Left kidney (tissue), 8 donors: ENCODE results near the gene OR6J1. TPM values are rescaled to one million over a fixed set of nuclear protein-coding genes. Genes with fewer than 3 reads are reported as not detected.
"Not testable (repeated sequence)": the region's sequence is repeated elsewhere in the genome, so short reads cannot be mapped to it uniquely, and the experiment has no call there.

Source experiments
- DNase-seq: peaks from one replicate; pipeline ENCODE4 v3.0.0-alpha.2; 2013
- long read RNA-seq, 8 donors: transcript quantifications; one replicate each; lab custom pipeline, GENCODE V29; 2026
- polyA plus RNA-seq: library from polyadenylated mRNA; unstranded; fragments of 120-200 nt; gene quantifications from one replicate; pipeline ENCODE4 v1.2.1, GENCODE V29; 2013; ENCODE audit not compliant: insufficient read length

The OR6J1 gene
- polyA plus RNA-seq = 0.32 TPM
- long read RNA-seq, donor 1 = 0 reads
- long read RNA-seq, donor 2 = 0 reads
- long read RNA-seq, donor 3 = 0 reads
- long read RNA-seq, donor 4 = 0 reads
- long read RNA-seq, donor 5 = 0 reads
- long read RNA-seq, donor 6 = 0 reads
- long read RNA-seq, donor 7 = 0 reads
- long read RNA-seq, donor 8 = 0 reads

GRCh38 chr14:22644305-22644635 is at the start of gene OR6J1:
OR6J1 (minus strand) TSS chr14:22644352; CDS start chr14:22634811, 9,541 bp downstream.
- no peak for DNase-seq

- no peak for DNase-seq
Measured at GRCh38 chr14:22692194-22692593, 48.0 kb upstream of the OR6J1 start.

- no peak for DNase-seq
Measured at GRCh38 chr14:22691171-22691570, 47.0 kb upstream of the OR6J1 start.

- DNase-seq = no peak
Measured at GRCh38 chr14:22689199-22689598, 45.0 kb upstream of the OR6J1 start.

GRCh38 chr14:22687969-22688368 is 43.8 kb upstream of the OR6J1 start:
- DNase-seq = not testable (repeated sequence)

- DNase-seq = not testable (repeated sequence)
Measured at GRCh38 chr14:22686176-22686611, 42.0 kb upstream of the OR6J1 start.

GRCh38 chr14:22685467-22685866 is 41.3 kb upstream of the OR6J1 start:
- DNase-seq = no peak

GRCh38 chr14:22683428-22683827 is 39.3 kb upstream of the OR6J1 start:
- DNase-seq = not testable (repeated sequence)

- DNase-seq = no peak
Measured at GRCh38 chr14:22678221-22678620, 34.1 kb upstream of the OR6J1 start.

GRCh38 chr14:22677551-22677950 is 33.4 kb upstream of the OR6J1 start:
- not testable (repeated sequence) for DNase-seq

GRCh38 chr14:22671622-22672021 is 27.5 kb upstream of the OR6J1 start:
- no peak for DNase-seq

GRCh38 chr14:22668863-22669262 is 24.7 kb upstream of the OR6J1 start:
- no peak for DNase-seq

- no peak for DNase-seq
Measured at GRCh38 chr14:22668417-22668816, 24.3 kb upstream of the OR6J1 start.

GRCh38 chr14:22667881-22668280 is 23.7 kb upstream of the OR6J1 start:
- no peak for DNase-seq

GRCh38 chr14:22666203-22666893 is 22.2 kb upstream of the OR6J1 start:
- DNase-seq = no peak

GRCh38 chr14:22664261-22664660 is 20.1 kb upstream of the OR6J1 start:
- DNase-seq = no peak

- no peak for DNase-seq
Measured at GRCh38 chr14:22660654-22661053, 16.5 kb upstream of the OR6J1 start.

GRCh38 chr14:22658946-22659345 is 14.8 kb upstream of the OR6J1 start:
- no peak for DNase-seq

GRCh38 chr14:22657861-22658260 is 13.7 kb upstream of the OR6J1 start:
- DNase-seq = no peak

GRCh38 chr14:22656945-22657731 is 13.0 kb upstream of the OR6J1 start:
- peak; percentile 22 for DNase-seq

- DNase-seq = no peak
Measured at GRCh38 chr14:22656226-22656625, 12.1 kb upstream of the OR6J1 start.

GRCh38 chr14:22653012-22653621 is 9.0 kb upstream of the OR6J1 start:
- DNase-seq = peak; percentile 48

- DNase-seq = no peak
Measured at GRCh38 chr14:22651586-22651985, 7.4 kb upstream of the OR6J1 start.
